T-helper 1 cell treated with Interleukin-12 subunit alpha and Interleukin-12 subunit beta and Interleukin-4 antibody, amounts not matched to agents 30 ng/mL and 1 ng/mL, for 36 hours (primary cell): ENCODE data around the gene FCSK. TPM values are rescaled to one million over a fixed set of nuclear protein-coding genes. Genes with fewer than 3 reads are reported as not detected.

Source experiments
- intact Hi-C: fragments of 100-400 bp; cut with micrococcal nuclease; formaldehyde crosslinking; loops from one replicate; pipeline ENCODE4 v1.15.1; 2024
- total RNA-seq: library from RNA; stranded (reverse); gene quantifications from 2 replicates; pipeline ENCODE4 v1.2.3, GENCODE V29; 2022

The FCSK gene
- total RNA-seq, 1 donor from 2014 or later: 22.5 TPM

- intact Hi-C loops: loop anchor here (1.0 to 2.0 kb wide), 5 partner anchors 22 to 96 kb away; partner anchors contain the start of genes COG4, FCSK, SF3B3 and ST3GAL2
These were observed 22.1 kb downstream of the FCSK start for GRCh38 chr16:70476272-70477020.

GRCh38 chr16:70478169-70478568 lies 23.8 kb downstream of the FCSK start:
- intact Hi-C loops: no loop called here

- intact Hi-C loops: no loop called here
These were observed 24.5 kb downstream of the FCSK start for GRCh38 chr16:70478912-70479341.

- intact Hi-C loops: no loop called here
These were observed 26.0 kb downstream of the FCSK start for GRCh38 chr16:70480127-70481105.

- intact Hi-C loops: no loop called here
These were observed 27.6 kb downstream of the FCSK start for GRCh38 chr16:70481929-70482536.

- intact Hi-C loops: no loop called here
These were observed 28.2 kb downstream of the FCSK start for GRCh38 chr16:70482624-70483023.

- intact Hi-C loops: no loop called here
These were observed 29.0 kb downstream of the FCSK start for GRCh38 chr16:70483426-70483825.

- intact Hi-C loops: no loop called here
These were observed 30.5 kb downstream of the FCSK start for GRCh38 chr16:70484867-70485266.

GRCh38 chr16:70490261-70490660 lies 35.9 kb downstream of the FCSK start:
- intact Hi-C loops: no loop called here

- intact Hi-C loops: no loop called here
These were observed 39.4 kb downstream of the FCSK start for GRCh38 chr16:70493802-70494201.

GRCh38 chr16:70494202-70494770 lies 39.9 kb downstream of the FCSK start:
- intact Hi-C loops: no loop called here

GRCh38 chr16:70494777-70495176 lies 40.4 kb downstream of the FCSK start:
- intact Hi-C loops: no loop called here

- intact Hi-C loops: no loop called here
These were observed 41.2 kb downstream of the FCSK start for GRCh38 chr16:70495425-70496182.

- intact Hi-C loops: no loop called here
These were observed 42.1 kb downstream of the FCSK start for GRCh38 chr16:70496513-70496912.

- intact Hi-C loops: loop anchor here (2.0 kb wide), 1 partner anchor 14 kb away; the partner anchor contains the start of genes COG4 and SF3B3
These were observed 54.4 kb downstream of the FCSK start for GRCh38 chr16:70508752-70509151.

- intact Hi-C loops: no loop called here
These were observed 55.8 kb downstream of the FCSK start for GRCh38 chr16:70510216-70510615.

GRCh38 chr16:70511833-70512232 lies 57.4 kb downstream of the FCSK start:
- intact Hi-C loops: no loop called here

GRCh38 chr16:70512456-70512855 lies 58.1 kb downstream of the FCSK start:
- intact Hi-C loops: no loop called here

GRCh38 chr16:70520612-70521297 lies 66.4 kb downstream of the FCSK start:
- intact Hi-C loops: loop anchor here (1.0 to 5.0 kb wide), 2 partner anchors 9 to 767 kb away; partner anchors contain the start of gene CMTR2
